ENCODE results near the gene MYDGF. TPM values are rescaled to one million over a fixed set of nuclear protein-coding genes. Genes with fewer than 3 reads are reported as not detected.

Gene MYDGF
- total and polyA plus RNA-seq, 7 experiments from 2014 or later: 28.1 to 105 (median 32.4) TPM

DNA sequence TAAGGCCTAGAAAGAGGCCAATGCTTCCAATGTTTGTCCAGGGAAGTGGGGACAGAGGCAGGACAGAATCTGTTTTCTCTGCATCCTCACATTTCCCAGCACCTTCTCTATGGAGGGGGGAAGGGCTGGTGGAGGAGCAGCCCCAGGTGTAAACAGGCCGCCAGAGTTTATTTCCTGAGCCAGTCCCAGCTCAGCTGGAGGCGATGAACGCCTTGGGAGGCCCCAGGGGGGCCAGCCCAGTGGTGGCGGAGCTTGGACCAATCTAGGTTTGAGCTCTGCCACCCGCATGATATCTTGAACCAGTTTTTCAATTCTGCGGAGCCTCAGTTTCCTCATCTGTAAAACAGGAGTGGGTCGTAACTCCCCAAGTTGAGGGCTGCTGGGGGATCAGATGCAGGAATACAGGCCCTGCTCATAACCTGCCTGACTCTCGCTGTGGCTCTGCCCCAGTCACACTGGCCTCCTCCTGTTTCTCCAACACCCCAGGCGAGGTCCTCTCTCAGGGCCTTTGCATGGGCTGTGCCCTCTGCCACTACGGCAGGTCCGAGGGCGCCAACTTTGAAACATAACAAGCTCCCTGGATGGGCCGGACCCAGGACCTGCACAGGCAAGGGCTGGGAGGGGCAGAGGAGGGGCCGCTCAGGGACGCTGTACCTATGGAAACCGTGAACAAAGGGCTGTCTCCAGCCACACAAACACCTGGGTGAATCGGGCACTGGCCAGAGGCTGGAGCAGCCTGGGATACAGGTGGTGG is 29.7 kb downstream of the MYDGF start:
- CTCF ChIA-PET: interaction anchor here (0.6 to 0.7 kb wide), 2 partner anchors 99 to 186 kb away, joined by 3 to 4 read pairs; no protein-coding TSS in a partner anchor
- no peaks in the 10 kb centered on the region for H3K9me3 ChIP-seq (ENCODE audit: control insufficient read depth in 2 of 3, low read length in 3 of 3)

DNA sequence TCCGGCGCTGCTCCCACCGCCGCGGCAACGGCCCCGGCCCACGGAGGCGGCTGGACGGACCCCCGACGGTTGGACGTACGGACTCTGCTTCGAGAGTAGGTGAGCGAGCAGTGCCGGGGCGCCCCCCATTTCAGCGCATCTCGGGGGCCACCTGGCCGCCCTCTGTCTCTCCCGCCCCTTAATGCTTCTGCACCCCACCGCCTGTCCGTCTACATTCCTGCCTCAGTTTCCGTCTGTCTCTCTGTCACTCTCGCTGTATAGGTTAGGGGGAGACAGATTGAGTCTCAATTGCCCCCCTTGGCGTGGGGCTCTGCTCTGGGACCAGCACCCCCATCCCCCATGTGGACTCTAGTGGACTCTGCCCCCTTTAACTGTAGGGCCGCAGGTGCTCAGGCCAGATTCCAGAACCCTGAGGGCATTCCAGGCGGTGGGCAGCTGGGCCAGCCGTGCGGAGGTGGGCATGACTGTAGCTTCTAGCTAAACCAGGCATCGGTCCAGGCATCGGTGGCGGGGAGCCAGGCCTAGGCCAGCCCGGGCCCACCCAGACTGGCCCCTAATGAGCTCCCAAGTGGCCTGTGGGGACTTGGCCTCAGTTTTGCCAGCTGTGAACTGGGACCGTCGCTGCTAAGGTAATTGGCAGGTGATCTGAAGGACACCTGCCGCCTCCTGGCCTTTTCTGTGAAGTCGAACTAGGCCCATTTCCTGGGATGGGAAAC is 30.5 kb downstream of the MYDGF start:
- peaks cover 15 to 43% (median 29%) of the 10 kb centered on the region in 7 donors for H3K4me1 Mint-ChIP-seq
- ChIA-PET POLR2A (interaction anchor here (1.0 to 1.1 kb wide), 2 partner anchors 30 to 33 kb away, joined by 3 to 5 read pairs; partner anchors contain the start of gene MYDGF), CTCF (interaction anchor here (0.7 kb wide), 1 partner anchor 185 kb away, joined by 3 read pairs; no protein-coding TSS in a partner anchor)
- ATAC-seq: no peak
- H3K4me3 Mint-ChIP-seq: peak overlapping the region; percentile 90 to 99 (median 96)
- Histone ChIP-seq H3K4me3 (ENCODE audit: low read length) (peak overlapping the region; percentile 81), H3K4me1 (ENCODE audit: control insufficient read depth in 2 of 2, insufficient read depth in 2 of 2, low read length in 2 of 2) (peaks cover 27 to 32% of the 10 kb centered on the region in 2 donors), H3K9me3 (ENCODE audit: control insufficient read depth in 2 of 3, low read length in 3 of 3) (no peaks in the 10 kb centered on the region), H3K36me3 (ENCODE audit: control insufficient read depth in 2 of 3, insufficient read depth in 3 of 3, low read length in 3 of 3) (peaks cover 0 to 6% (median 0%) of the 10 kb centered on the region in 3 experiments), H3K27me3 (ENCODE audit: control insufficient read depth in 2 of 2, insufficient read depth in 2 of 2, low read length in 2 of 2) (no peaks in the 10 kb centered on the region), H3K27ac (ENCODE audit: low read depth, low read length) (peak overlapping the region; percentile 92)
- peak overlapping the region; percentile 52 to 96 (median 88) for H3K27ac Mint-ChIP-seq
- no peaks in the 10 kb centered on the region for H3K27me3 Mint-ChIP-seq
- no peaks in the 10 kb centered on the region for H3K9me3 Mint-ChIP-seq
- intact Hi-C loops (cut with micrococcal nuclease): loop anchor here (1.0 to 5.0 kb wide), 12 partner anchors 31 to 517 kb away; partner anchors contain the start of genes HDGFL2 (in 2 of the 2), MYDGF (in 2 of the 2), ANKRD24 (in 1 of the 2) and CHAF1A (in 1 of the 2)
- H3K36me3 Mint-ChIP-seq: peaks cover 0 to 2% (median 0%) of the 10 kb centered on the region in 5 donors
- DNase-seq: peak in 2 of 9 donors; percentile 29 to 35

More for the DNA sequence above, 29.7 kb downstream of the MYDGF start:
- ATAC-seq (no peak), DNase-seq (peak in 1 of 9 donors; percentile 12)
- POLR2A ChIA-PET: interaction anchor here (0.7 to 1.8 kb wide), 5 partner anchors 30 to 1263 kb away, joined by 3 to 5 read pairs (median 3); partner anchors contain the start of genes KDM4B, MYDGF and NDUFA11
- peaks cover 15 to 43% (median 29%) of the 10 kb centered on the region in 7 donors for H3K4me1 Mint-ChIP-seq
- H3K9me3 Mint-ChIP-seq: no peaks in the 10 kb centered on the region
- peak overlapping the region; percentile 90 to 99 (median 96) for H3K4me3 Mint-ChIP-seq
- H3K36me3 ChIP-seq (ENCODE audit: control insufficient read depth in 2 of 3, insufficient read depth in 3 of 3, low read length in 3 of 3): peaks cover 0 to 6% (median 0%) of the 10 kb centered on the region in 3 experiments
- peaks cover 0 to 2% (median 0%) of the 10 kb centered on the region in 5 donors for H3K36me3 Mint-ChIP-seq
- H3K27me3 Mint-ChIP-seq: no peaks in the 10 kb centered on the region
- H3K27ac ChIP-seq (ENCODE audit: low read depth, low read length): peak overlapping the region; percentile 92
- H3K27me3 ChIP-seq (ENCODE audit: control insufficient read depth in 2 of 2, insufficient read depth in 2 of 2, low read length in 2 of 2): no peaks in the 10 kb centered on the region
- H3K27ac Mint-ChIP-seq: peak overlapping the region; percentile 52 to 96 (median 88)
- intact Hi-C loops (cut with micrococcal nuclease): no loop called here
- peaks cover 27 to 32% of the 10 kb centered on the region in 2 donors for H3K4me1 ChIP-seq (ENCODE audit: control insufficient read depth in 2 of 2, insufficient read depth in 2 of 2, low read length in 2 of 2)
- peak overlapping the region; percentile 81 for H3K4me3 ChIP-seq (ENCODE audit: low read length)

DNA sequence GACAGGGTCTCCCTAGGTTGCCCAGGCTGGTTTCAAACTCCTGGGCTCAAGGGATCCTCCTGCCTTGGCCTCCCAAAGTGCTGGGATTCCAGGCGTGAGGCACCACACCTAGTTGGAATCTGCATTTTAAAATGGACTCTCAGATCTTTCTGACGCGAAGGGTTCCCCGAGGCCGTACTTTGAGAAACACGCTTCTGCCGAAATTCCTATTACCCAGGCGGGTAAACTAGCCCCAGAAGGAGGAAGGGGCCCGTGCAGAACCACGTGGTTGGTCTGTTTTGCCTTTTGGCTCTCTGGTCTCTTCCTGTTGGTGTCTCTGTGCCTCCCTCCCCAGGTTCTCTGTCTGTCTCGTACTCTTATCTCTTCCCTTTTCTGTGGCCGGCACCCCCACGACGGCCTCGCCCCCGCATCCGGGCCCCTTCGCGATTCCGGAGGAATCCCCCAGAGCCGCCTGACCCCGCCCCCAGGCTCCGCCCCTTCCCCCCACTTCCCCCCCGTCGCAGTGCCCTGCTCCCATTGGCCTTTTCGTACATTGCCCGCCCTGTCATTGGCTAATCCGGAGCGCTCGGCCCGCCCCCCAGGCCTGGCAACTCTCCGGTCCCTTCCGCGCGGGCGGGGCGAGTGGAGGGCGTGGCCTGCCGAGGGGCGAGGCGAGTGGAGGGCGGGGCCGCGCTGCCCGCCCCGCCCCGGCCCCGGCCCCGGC is 31.2 kb downstream of the MYDGF start, which contains the start of gene TNFAIP8L1:
Gene TNFAIP8L1 (plus strand): TSS at position 689 of the 703 bp plus-strand sequence. CDS start 12,354 bp downstream, outside the sequence.
- peak; percentile 97 for ATAC-seq
- intact Hi-C loops (cut with micrococcal nuclease): loop anchor here (1.0 to 5.0 kb wide), 12 partner anchors 31 to 517 kb away; partner anchors contain the start of genes HDGFL2 (in 2 of the 2), MYDGF (in 2 of the 2), ANKRD24 (in 1 of the 2) and CHAF1A (in 1 of the 2)
- peak within 1 kb of the TSS; percentile 92 to 99 (median 97) for H3K27ac Mint-ChIP-seq
- H3K36me3 ChIP-seq (ENCODE audit: control insufficient read depth in 2 of 3, insufficient read depth in 3 of 3, low read length in 3 of 3): peaks cover 0 to 6% (median 0%) of the 10 kb centered on the region in 3 experiments
- H3K27ac ChIP-seq (ENCODE audit: low read depth, low read length): peak within 1 kb of the TSS; percentile 92
- H3K27me3 ChIP-seq (ENCODE audit: control insufficient read depth in 2 of 2, insufficient read depth in 2 of 2, low read length in 2 of 2): no peaks in the 10 kb centered on the region
- H3K27me3 Mint-ChIP-seq: no peaks in the 10 kb centered on the region
- peak within 1 kb of the TSS; percentile 90 to 99 (median 96) for H3K4me3 Mint-ChIP-seq
- POLR2A ChIA-PET: interaction anchor here (1.6 kb wide), 1 partner anchor 152 kb away, joined by 7 read pairs; no protein-coding TSS in a partner anchor
- H3K9me3 Mint-ChIP-seq: no peaks in the 10 kb centered on the region
- peak; percentile 97 to 100 (median 99) for DNase-seq
- peaks cover 15 to 43% (median 32%) of the 10 kb centered on the region in 7 donors for H3K4me1 Mint-ChIP-seq
- H3K4me1 ChIP-seq (ENCODE audit: control insufficient read depth in 2 of 2, insufficient read depth in 2 of 2, low read length in 2 of 2): peaks cover 27 to 32% of the 10 kb centered on the region in 2 donors
- H3K36me3 Mint-ChIP-seq: peaks cover 0 to 2% (median 0%) of the 10 kb centered on the region in 5 donors
- no peaks in the 10 kb centered on the region for H3K9me3 ChIP-seq (ENCODE audit: control insufficient read depth in 2 of 3, low read length in 3 of 3)
- H3K4me3 ChIP-seq (ENCODE audit: low read length): peak within 1 kb of the TSS; percentile 81
- CTCF ChIA-PET: interaction anchor here (1.1 kb wide), 1 partner anchor 63 kb away, joined by 3 read pairs; no protein-coding TSS in a partner anchor

DNA sequence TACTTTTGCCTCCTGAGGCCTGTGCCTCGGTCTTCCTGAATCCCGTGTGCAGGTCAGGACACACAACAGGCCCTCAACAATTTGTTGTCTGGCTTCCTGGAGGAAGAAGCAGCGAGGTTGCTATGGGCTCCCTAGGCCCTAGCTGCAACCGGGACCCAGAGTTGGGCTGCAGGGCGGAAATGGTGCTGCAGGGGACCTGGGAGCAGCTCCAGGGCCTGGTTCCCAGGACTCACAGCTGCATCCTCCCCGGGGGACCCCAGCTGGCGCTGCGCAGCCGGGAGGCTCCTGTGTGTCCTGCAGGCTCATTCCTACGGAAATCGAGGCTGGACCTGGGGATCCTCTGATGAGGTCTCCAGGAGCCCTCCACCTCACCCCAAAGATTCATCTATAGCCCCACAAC is 31.8 kb downstream of the MYDGF start:
- POLR2A ChIA-PET: interaction anchor here (0.6 to 1.6 kb wide), 3 partner anchors 43 to 1011 kb away, joined by 6 to 7 read pairs (median 7); no protein-coding TSS in a partner anchor
- intact Hi-C loops (cut with micrococcal nuclease): loop anchor here (2.0 to 5.0 kb wide), 6 partner anchors 86 to 516 kb away; partner anchors contain the start of genes ANKRD24 (in 1 of the 2), HDGFL2 (in 1 of the 2), KDM4B (in 1 of the 2) and MAP2K2 (in 1 of the 2)
- DNase-seq: no peak

DNA sequence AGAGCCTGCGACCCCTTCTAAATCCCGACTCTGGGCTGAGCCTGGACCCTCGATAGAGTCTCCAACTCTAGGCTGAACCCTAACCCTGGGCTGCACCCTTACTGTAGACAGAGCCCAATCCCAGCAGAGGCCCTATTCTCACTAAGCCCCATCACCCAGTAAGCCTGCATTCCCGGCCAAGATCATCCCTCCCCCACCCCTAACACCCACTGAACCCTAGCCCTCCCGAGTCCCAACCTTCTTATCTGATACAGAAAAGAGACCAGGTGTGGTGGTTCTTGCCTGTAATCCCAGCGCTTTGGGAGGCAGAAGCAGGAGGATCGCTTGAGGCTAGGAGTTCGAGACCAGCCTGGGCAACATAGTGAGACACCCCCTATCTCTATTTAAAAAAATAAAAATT is 33.4 kb downstream of the MYDGF start:
- H3K9me3 ChIP-seq (ENCODE audit: control insufficient read depth in 2 of 3, low read length in 3 of 3): no peaks in the 10 kb centered on the region
- Mint-ChIP-seq H3K4me3 (peak overlapping the region in 9 of 10 donors; percentile 2 to 71 (median 53)), H3K27ac (peak overlapping the region in 7 of 9 donors; percentile 29 to 85 (median 59)), H3K36me3 (no peaks in the 10 kb centered on the region), H3K9me3 (no peaks in the 10 kb centered on the region), H3K4me1 (peaks cover 21 to 44% (median 35%) of the 10 kb centered on the region in 7 donors), H3K27me3 (peaks cover 0 to 3% (median 0%) of the 10 kb centered on the region in 5 donors)
- peaks cover 0 to 6% (median 0%) of the 10 kb centered on the region in 3 experiments for H3K36me3 ChIP-seq (ENCODE audit: control insufficient read depth in 2 of 3, insufficient read depth in 3 of 3, low read length in 3 of 3)
- no peaks in the 10 kb centered on the region for H3K27me3 ChIP-seq (ENCODE audit: control insufficient read depth in 2 of 2, insufficient read depth in 2 of 2, low read length in 2 of 2)
- ATAC-seq: no peak
- POLR2A ChIA-PET: interaction anchor here (1.4 kb wide), 1 partner anchor 33 kb away, joined by 4 read pairs; the partner anchor contains the start of gene MYDGF
- H3K4me1 ChIP-seq (ENCODE audit: control insufficient read depth in 2 of 2, insufficient read depth in 2 of 2, low read length in 2 of 2): peaks cover 27 to 32% of the 10 kb centered on the region in 2 donors
- peak overlapping the region; percentile 63 for H3K27ac ChIP-seq (ENCODE audit: low read depth, low read length)
- DNase-seq: no peak
- H3K4me3 ChIP-seq (ENCODE audit: low read length): peak overlapping the region; percentile 66
- CTCF ChIA-PET: interaction anchor here (0.8 to 2.8 kb wide), 11 partner anchors 9 to 80 kb away, joined by 3 to 40 read pairs (median 5); no protein-coding TSS in a partner anchor
- intact Hi-C loops (cut with micrococcal nuclease): loop anchor here (1.0 to 5.0 kb wide), 8 partner anchors 47 to 514 kb away; partner anchors contain the start of genes ANKRD24 (in 1 of the 2), HDGFL2 (in 1 of the 2), MAP2K2 (in 1 of the 2) and SIRT6 (in 1 of the 2)

More for the DNA sequence above, 31.8 kb downstream of the MYDGF start:
- ATAC-seq: no peak
- Histone ChIP-seq H3K4me3 (ENCODE audit: low read length) (no peak overlapping the region), H3K27ac (ENCODE audit: low read depth, low read length) (peak overlapping the region; percentile 89), H3K27me3 (ENCODE audit: control insufficient read depth in 2 of 2, insufficient read depth in 2 of 2, low read length in 2 of 2) (no peaks in the 10 kb centered on the region), H3K9me3 (ENCODE audit: control insufficient read depth in 2 of 3, low read length in 3 of 3) (no peaks in the 10 kb centered on the region), H3K36me3 (ENCODE audit: control insufficient read depth in 2 of 3, insufficient read depth in 3 of 3, low read length in 3 of 3) (peaks cover 0 to 6% (median 0%) of the 10 kb centered on the region in 3 experiments), H3K4me1 (ENCODE audit: control insufficient read depth in 2 of 2, insufficient read depth in 2 of 2, low read length in 2 of 2) (peaks cover 27 to 32% of the 10 kb centered on the region in 2 donors)
- peak overlapping the region in 5 of 10 donors; percentile 85 to 92 (median 90) for H3K4me3 Mint-ChIP-seq
- peaks cover 0 to 1% (median 0%) of the 10 kb centered on the region in 5 donors for H3K27me3 Mint-ChIP-seq
- CTCF ChIA-PET: interaction anchor here (1.1 to 2.8 kb wide), 2 partner anchors 62 to 70 kb away, joined by 3 to 40 read pairs; no protein-coding TSS in a partner anchor
- no peaks in the 10 kb centered on the region for H3K9me3 Mint-ChIP-seq
- peak overlapping the region in 8 of 9 donors; percentile 94 to 99 (median 97) for H3K27ac Mint-ChIP-seq
- peaks cover 19 to 45% (median 34%) of the 10 kb centered on the region in 7 donors for H3K4me1 Mint-ChIP-seq
- H3K36me3 Mint-ChIP-seq: peaks cover 0 to 2% (median 0%) of the 10 kb centered on the region in 5 donors
